ENCODE measurements around the gene ERAL1. TPM values are rescaled to one million over a fixed set of nuclear protein-coding genes. Genes with fewer than 3 reads are reported as not detected.
A peak's percentile ranks its signal among the peaks of the same experiment; 100 is the strongest.

The ERAL1 gene
- polyA plus RNA-seq, 3 donors = 27.7 to 34.5 (median 33.8) TPM

DNA sequence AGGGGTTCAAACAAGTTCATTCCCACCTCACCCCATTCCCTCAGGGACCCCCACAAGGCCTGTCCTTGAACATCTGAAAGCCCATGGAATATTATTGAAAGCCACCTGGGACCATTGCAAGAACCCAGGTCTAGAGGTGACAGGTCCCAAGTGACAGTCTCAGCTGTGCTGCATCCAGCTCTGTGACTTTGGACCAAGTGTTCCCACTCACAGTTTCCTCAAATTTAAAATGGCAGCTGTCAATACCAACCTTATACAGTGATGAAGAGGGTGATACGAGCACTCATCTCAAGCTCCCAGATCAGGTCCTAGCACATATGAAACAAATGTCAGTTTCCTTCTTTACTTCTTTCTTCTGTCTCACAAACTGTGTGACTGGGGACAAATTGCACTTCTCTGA is 9.1 kb downstream of the ERAL1 start:
- Histone ChIP-seq H3K4me1 (ENCODE audit: control insufficient read depth in 1 of 2, insufficient read depth in 2 of 2, low read length in 2 of 2) (peaks cover 3 to 9% of the 10 kb centered on the region in 2 donors), H2AFZ (ENCODE audit: insufficient read depth, low read depth, low read length, poor library complexity, severe bottlenecking) (no peak overlapping the region), H3K27me3 (ENCODE audit: control insufficient read depth in 2 of 2, insufficient read depth in 2 of 2, low read length in 2 of 2) (no peaks in the 10 kb centered on the region), H3K9ac (ENCODE audit: insufficient read depth, low read length, poor library complexity, severe bottlenecking) (no peak overlapping the region), H3K9me3 (replicated peaks in 1 of 2; ENCODE audit: control insufficient read depth in 1 of 2, insufficient read depth in 1 of 2, low read length in 2 of 2) (no peaks in the 10 kb centered on the region), H3K4me2 (replicated peaks; ENCODE audit: extremely low read depth, low read length, poor library complexity, severe bottlenecking) (no peak overlapping the region), H3K27ac (ENCODE audit: low read depth in 1 of 2, low read length in 2 of 2) (no peak overlapping the region), H4K20me1 (ENCODE audit: insufficient read depth, low read length) (no peaks in the 10 kb centered on the region), H3K79me2 (ENCODE audit: insufficient read depth, low read length) (no peaks in the 10 kb centered on the region), H3K36me3 (replicated peaks in 1 of 2; ENCODE audit: control insufficient read depth in 1 of 2, insufficient read depth in 2 of 2, low read length in 2 of 2) (peaks cover 16 to 22% of the 10 kb centered on the region in 2 donors), H3K4me3 (replicated peaks in 1 of 3; ENCODE audit: low read depth in 2 of 3, low read length in 3 of 3) (no peak overlapping the region)
- H3K36me3 Mint-ChIP-seq = peaks cover 14 to 27% of the 10 kb centered on the region in 2 donors
- no peak overlapping the region for H3K27ac Mint-ChIP-seq
- intact Hi-C loops (cut with micrococcal nuclease) = no loop called here
- no CpG with 5 or more reads among the region's 1 CpG for WGBS (ENCODE audit: insufficient coverage)
- DNase-seq = no peak
- peaks cover 0 to 2% (median 0%) of the 10 kb centered on the region in 3 donors for H3K27me3 Mint-ChIP-seq (ENCODE audit: low read depth in 3 of 3)
- H3K4me1 Mint-ChIP-seq = peaks cover 8% of the 10 kb centered on the region
- no peak overlapping the region for H3K4me3 Mint-ChIP-seq
- TF ChIP-seq, protein P1, sequence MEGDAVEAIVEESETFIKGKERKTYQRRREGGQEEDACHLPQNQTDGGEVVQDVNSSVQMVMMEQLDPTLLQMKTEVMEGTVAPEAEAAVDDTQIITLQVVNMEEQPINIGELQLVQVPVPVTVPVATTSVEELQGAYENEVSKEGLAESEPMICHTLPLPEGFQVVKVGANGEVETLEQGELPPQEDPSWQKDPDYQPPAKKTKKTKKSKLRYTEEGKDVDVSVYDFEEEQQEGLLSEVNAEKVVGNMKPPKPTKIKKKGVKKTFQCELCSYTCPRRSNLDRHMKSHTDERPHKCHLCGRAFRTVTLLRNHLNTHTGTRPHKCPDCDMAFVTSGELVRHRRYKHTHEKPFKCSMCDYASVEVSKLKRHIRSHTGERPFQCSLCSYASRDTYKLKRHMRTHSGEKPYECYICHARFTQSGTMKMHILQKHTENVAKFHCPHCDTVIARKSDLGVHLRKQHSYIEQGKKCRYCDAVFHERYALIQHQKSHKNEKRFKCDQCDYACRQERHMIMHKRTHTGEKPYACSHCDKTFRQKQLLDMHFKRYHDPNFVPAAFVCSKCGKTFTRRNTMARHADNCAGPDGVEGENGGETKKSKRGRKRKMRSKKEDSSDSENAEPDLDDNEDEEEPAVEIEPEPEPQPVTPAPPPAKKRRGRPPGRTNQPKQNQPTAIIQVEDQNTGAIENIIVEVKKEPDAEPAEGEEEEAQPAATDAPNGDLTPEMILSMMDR (IDR thresholded peaks at IDR 0.05) = no peak
- H3K9me3 Mint-ChIP-seq = no peaks in the 10 kb centered on the region

DNA sequence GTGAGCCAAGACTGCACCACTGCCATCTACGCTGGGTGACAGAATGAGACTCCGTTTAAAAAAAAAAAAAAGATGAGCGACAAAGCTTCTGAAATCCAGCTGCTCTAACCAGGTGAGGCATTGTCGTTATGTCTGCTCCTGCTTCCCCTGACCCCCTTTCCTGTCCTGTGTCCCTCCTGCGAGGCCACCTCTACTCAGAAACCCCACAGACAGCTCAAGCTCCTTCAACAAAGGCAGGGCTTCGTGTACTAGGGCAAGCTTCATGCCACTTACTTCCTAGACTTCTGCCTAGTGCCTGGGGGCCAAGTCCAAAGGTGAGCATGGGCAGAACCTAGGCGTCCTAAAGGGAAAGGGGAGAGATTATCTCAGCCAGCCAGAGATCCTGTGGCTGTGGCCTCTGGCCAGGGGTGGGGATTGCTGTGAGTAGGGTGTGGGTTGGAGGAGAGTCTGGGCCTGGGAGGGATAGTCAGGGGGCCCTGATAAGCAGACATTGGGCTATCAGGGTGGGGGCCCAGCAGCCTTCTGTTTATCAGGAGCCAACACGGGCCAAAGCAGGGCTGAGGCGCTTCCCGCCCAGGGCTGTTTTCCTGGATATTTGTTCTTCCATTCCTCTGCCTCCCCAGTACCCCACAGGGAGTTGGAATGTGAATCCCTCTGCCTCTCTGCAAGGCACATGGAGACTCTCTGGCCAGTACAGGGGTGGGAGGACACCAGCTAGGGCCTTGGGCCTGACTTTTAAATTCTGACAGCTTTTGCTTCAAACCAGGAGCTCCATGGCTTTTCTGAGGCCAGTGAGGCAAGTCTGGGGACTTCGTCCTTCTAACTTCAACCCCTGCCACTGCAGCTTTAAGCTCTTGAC is 10.4 kb downstream of the ERAL1 start:
- TF ChIP-seq, protein P1 (IDR thresholded peaks at IDR 0.05) = no peak

More for the DNA sequence above, 10.4 kb downstream of the ERAL1 start:
- Histone ChIP-seq H2AFZ (ENCODE audit: insufficient read depth, low read depth, low read length, poor library complexity, severe bottlenecking) (peak overlapping the region; percentile 62), H4K20me1 (ENCODE audit: insufficient read depth, low read length) (no peaks in the 10 kb centered on the region), H3K36me3 (replicated peaks in 1 of 2; ENCODE audit: control insufficient read depth in 1 of 2, insufficient read depth in 2 of 2, low read length in 2 of 2) (peaks cover 8 to 11% of the 10 kb centered on the region in 2 donors), H3K79me2 (ENCODE audit: insufficient read depth, low read length) (no peaks in the 10 kb centered on the region), H3K4me3 (replicated peaks in 1 of 3; ENCODE audit: low read depth in 2 of 3, low read length in 3 of 3) (no peak overlapping the region), H3K4me1 (ENCODE audit: control insufficient read depth in 1 of 2, insufficient read depth in 2 of 2, low read length in 2 of 2) (peaks cover 3 to 9% of the 10 kb centered on the region in 2 donors), H3K4me2 (replicated peaks; ENCODE audit: extremely low read depth, low read length, poor library complexity, severe bottlenecking) (no peak overlapping the region), H3K27me3 (ENCODE audit: control insufficient read depth in 2 of 2, insufficient read depth in 2 of 2, low read length in 2 of 2) (no peaks in the 10 kb centered on the region), H3K9me3 (replicated peaks in 1 of 2; ENCODE audit: control insufficient read depth in 1 of 2, insufficient read depth in 1 of 2, low read length in 2 of 2) (no peaks in the 10 kb centered on the region), H3K27ac (ENCODE audit: low read depth in 1 of 2, low read length in 2 of 2) (no peak overlapping the region), H3K9ac (ENCODE audit: insufficient read depth, low read length, poor library complexity, severe bottlenecking) (no peak overlapping the region)
- peaks cover 0 to 2% (median 2%) of the 10 kb centered on the region in 3 donors for H3K27me3 Mint-ChIP-seq (ENCODE audit: low read depth in 3 of 3)
- DNase-seq = no peak
- WGBS (ENCODE audit: insufficient coverage) = 86% methylated on average over 6 of the region's 11 CpGs
- intact Hi-C loops (cut with micrococcal nuclease) = no loop called here
- H3K27ac Mint-ChIP-seq = peak overlapping the region in 1 of 7 donors; percentile 26
- peaks cover 6 to 14% of the 10 kb centered on the region in 2 donors for H3K36me3 Mint-ChIP-seq
- H3K9me3 Mint-ChIP-seq = no peaks in the 10 kb centered on the region
- H3K4me1 Mint-ChIP-seq = peaks cover 8% of the 10 kb centered on the region
- no peak overlapping the region for H3K4me3 Mint-ChIP-seq
